Measurements from ENCODE around the gene VASN. TPM values are rescaled to one million over a fixed set of nuclear protein-coding genes. Genes with fewer than 3 reads are reported as not detected.
"Not testable (repeated sequence)": the region's sequence is repeated elsewhere in the genome, so short reads cannot be mapped to it uniquely, and the experiment has no call there.

Gene VASN
- polyA plus RNA-seq, 1 donor, result 5.7 TPM

DNA sequence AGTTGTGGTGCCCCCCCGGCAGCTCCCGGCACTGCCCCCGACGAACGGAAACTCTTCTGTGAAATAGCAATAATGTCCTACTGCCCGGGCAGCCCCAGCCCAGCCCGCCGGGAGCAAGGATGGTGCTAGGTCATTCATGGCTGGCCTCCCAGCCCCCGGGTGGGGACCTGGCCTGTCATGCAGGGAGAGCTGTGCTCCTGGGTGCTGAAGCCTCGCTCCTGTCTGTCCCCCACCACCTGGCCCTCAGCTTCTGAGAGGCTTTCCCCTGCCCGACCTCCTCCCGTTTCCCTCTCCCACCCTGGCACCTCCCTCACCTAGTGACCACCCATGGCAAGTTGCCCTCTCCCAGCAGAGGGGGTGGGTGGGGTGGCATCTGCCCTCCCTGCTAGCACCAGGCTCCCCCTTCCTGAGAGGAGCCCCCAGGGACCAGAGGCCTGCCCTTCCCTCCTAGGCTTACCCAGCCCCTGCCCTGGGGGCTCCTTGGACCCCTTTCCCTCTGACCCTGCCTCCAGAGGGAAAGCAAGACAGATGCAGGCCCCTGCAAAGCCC lies 34.0 kb upstream of the VASN start:
- H3K4me3 ChIP-seq (ENCODE audit: low read length), result no peak overlapping the region
- no CpG with 5 or more reads among the region's 12 CpGs for WGBS (ENCODE audit: insufficient coverage, low lambda C conversion rate)
- no peaks in the 10 kb centered on the region for H3K27me3 ChIP-seq (ENCODE audit: control insufficient read depth, insufficient read depth, low read length)
- H3K27ac ChIP-seq (ENCODE audit: low read length), result no peak overlapping the region
- no peaks in the 10 kb centered on the region for H3K4me1 ChIP-seq (ENCODE audit: control insufficient read depth, insufficient read depth, low read length)
- DNase-seq, result no peak
- H3K9me3 ChIP-seq (ENCODE audit: control insufficient read depth, low read depth, low read length), result no peaks in the 10 kb centered on the region
- H3K36me3 ChIP-seq (ENCODE audit: control insufficient read depth, insufficient read depth, low read length), result peaks cover 63% of the 10 kb centered on the region

- H3K4me3 ChIP-seq (ENCODE audit: low read length), result no peak overlapping the region
These were observed 33.5 kb upstream of the VASN start for GRCh38 chr16:4338125-4338582.

DNA sequence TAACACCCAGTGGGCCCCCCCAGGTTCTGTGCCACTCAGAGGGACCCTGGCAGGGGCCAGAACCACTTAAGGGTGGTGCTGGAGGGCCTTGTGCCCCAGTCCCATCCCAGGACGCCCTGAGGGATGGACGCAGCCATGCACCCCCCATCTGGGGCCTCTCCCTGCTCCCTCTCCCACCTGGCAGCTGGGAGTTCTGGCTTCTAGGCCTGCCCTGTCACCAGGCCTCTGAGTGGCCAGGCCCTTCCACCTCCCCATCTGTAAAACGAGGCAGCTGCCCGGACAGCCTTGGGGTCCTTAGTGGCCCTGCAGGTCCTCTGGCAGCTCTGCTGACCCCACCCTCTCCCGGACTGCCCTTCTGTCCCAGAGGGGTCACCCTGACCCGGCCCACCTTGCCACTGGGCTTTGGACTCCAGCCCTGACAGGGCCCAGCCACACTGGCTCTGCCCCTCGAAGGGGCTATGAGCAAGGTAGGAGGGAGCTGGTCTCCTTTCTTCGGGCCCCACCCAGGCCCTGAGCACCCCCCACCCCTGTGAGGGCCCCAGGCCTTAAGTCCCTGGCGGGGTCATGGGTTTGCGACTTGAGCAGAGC lies 32.8 kb upstream of the VASN start:
- H3K27ac ChIP-seq (ENCODE audit: low read length), result no peak overlapping the region
- no peaks in the 10 kb centered on the region for H3K27me3 ChIP-seq (ENCODE audit: control insufficient read depth, insufficient read depth, low read length)
- no peak overlapping the region for H3K4me3 ChIP-seq (ENCODE audit: low read length)
- H3K4me1 ChIP-seq (ENCODE audit: control insufficient read depth, insufficient read depth, low read length), result no peaks in the 10 kb centered on the region
- WGBS (ENCODE audit: insufficient coverage, low lambda C conversion rate), result no CpG with 5 or more reads among the region's 10 CpGs
- no peak for DNase-seq
- no peaks in the 10 kb centered on the region for H3K9me3 ChIP-seq (ENCODE audit: control insufficient read depth, low read depth, low read length)
- peaks cover 62% of the 10 kb centered on the region for H3K36me3 ChIP-seq (ENCODE audit: control insufficient read depth, insufficient read depth, low read length)

More at GRCh38 chr16:4338125-4338582, 33.5 kb upstream of the VASN start:
- DNase-seq, result no peak
- no peaks in the 10 kb centered on the region for H3K9me3 ChIP-seq (ENCODE audit: control insufficient read depth, low read depth, low read length)
- H3K4me1 ChIP-seq (ENCODE audit: control insufficient read depth, insufficient read depth, low read length), result no peaks in the 10 kb centered on the region
- peaks cover 62% of the 10 kb centered on the region for H3K36me3 ChIP-seq (ENCODE audit: control insufficient read depth, insufficient read depth, low read length)
- WGBS (ENCODE audit: insufficient coverage, low lambda C conversion rate), result no CpG with 5 or more reads among the region's 12 CpGs
- H3K27me3 ChIP-seq (ENCODE audit: control insufficient read depth, insufficient read depth, low read length), result no peaks in the 10 kb centered on the region
- H3K27ac ChIP-seq (ENCODE audit: low read length), result no peak overlapping the region

GRCh38 chr16:4339455-4339854 lies 32.2 kb upstream of the VASN start:
- Histone ChIP-seq H3K4me1 (ENCODE audit: control insufficient read depth, insufficient read depth, low read length) (no peaks in the 10 kb centered on the region), H3K36me3 (ENCODE audit: control insufficient read depth, insufficient read depth, low read length) (peaks cover 62% of the 10 kb centered on the region), H3K27ac (ENCODE audit: low read length) (no peak overlapping the region), H3K4me3 (ENCODE audit: low read length) (no peak overlapping the region), H3K9me3 (ENCODE audit: control insufficient read depth, low read depth, low read length) (peaks cover 2% of the 10 kb centered on the region), H3K27me3 (ENCODE audit: control insufficient read depth, insufficient read depth, low read length) (no peaks in the 10 kb centered on the region)
- WGBS (ENCODE audit: insufficient coverage, low lambda C conversion rate), result no CpG with 5 or more reads among the region's 10 CpGs
- no peak for DNase-seq

DNA sequence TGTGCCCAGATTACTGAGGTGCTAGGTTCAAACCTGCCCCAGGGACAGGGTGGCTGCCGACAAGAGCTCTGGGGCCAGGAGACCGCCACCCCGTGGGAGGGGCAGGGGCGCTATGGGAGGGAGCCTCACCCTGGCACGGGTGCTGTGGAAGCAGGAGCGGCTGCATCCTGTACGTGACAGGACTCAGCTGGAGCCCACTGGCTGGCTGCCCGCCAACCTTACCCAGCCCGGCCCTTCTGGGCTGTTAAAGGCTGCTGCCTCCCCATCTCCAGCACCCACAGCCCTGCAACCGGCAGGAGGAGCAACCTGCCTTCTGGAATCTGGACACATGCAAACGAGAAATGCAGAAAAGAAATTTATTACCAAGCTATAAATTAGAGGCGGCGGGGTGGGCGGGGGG lies 31.7 kb upstream of the VASN start:
- no peak overlapping the region for H3K27ac ChIP-seq (ENCODE audit: low read length)
- no peak overlapping the region for H3K4me3 ChIP-seq (ENCODE audit: low read length)
- peaks cover 3% of the 10 kb centered on the region for H3K9me3 ChIP-seq (ENCODE audit: control insufficient read depth, low read depth, low read length)
- H3K27me3 ChIP-seq (ENCODE audit: control insufficient read depth, insufficient read depth, low read length), result no peaks in the 10 kb centered on the region
- no CpG with 5 or more reads among the region's 14 CpGs for WGBS (ENCODE audit: insufficient coverage, low lambda C conversion rate)
- H3K4me1 ChIP-seq (ENCODE audit: control insufficient read depth, insufficient read depth, low read length), result no peaks in the 10 kb centered on the region
- DNase-seq, result no peak
- peaks cover 57% of the 10 kb centered on the region for H3K36me3 ChIP-seq (ENCODE audit: control insufficient read depth, insufficient read depth, low read length)

GRCh38 chr16:4340443-4340842 lies 31.2 kb upstream of the VASN start:
- Histone ChIP-seq H3K9me3 (ENCODE audit: control insufficient read depth, low read depth, low read length) (peaks cover 3% of the 10 kb centered on the region), H3K27ac (ENCODE audit: low read length) (no peak overlapping the region), H3K4me3 (ENCODE audit: low read length) (no peak overlapping the region), H3K4me1 (ENCODE audit: control insufficient read depth, insufficient read depth, low read length) (no peaks in the 10 kb centered on the region), H3K36me3 (ENCODE audit: control insufficient read depth, insufficient read depth, low read length) (peaks cover 52% of the 10 kb centered on the region), H3K27me3 (ENCODE audit: control insufficient read depth, insufficient read depth, low read length) (no peaks in the 10 kb centered on the region)
- no CpG with 5 or more reads among the region's 6 CpGs for WGBS (ENCODE audit: insufficient coverage, low lambda C conversion rate)
- DNase-seq, result no peak

DNA sequence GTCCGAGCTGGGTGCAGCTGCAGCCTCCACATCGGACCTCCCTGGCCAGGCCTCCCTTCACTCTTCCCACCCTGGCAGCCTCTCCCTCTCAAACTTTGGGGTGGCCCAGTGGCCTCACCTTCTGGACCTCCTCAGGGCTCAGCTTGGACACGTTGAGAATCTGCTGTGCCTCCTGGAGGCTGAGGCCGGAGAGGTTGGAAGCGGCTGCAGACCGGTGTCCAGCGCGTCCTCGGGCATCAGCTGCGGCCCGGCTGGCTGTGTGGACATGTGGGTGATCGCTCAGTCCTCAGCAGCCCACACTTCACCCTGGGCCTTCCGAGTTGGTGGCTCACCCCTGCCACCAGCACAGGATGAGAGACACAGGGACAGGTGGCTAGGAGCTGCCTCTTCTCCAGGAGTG lies 30.4 kb upstream of the VASN start:
- Histone ChIP-seq H3K36me3 (ENCODE audit: control insufficient read depth, insufficient read depth, low read length) (peaks cover 50% of the 10 kb centered on the region), H3K27me3 (ENCODE audit: control insufficient read depth, insufficient read depth, low read length) (no peaks in the 10 kb centered on the region), H3K4me3 (ENCODE audit: low read length) (no peak overlapping the region), H3K9me3 (ENCODE audit: control insufficient read depth, low read depth, low read length) (peaks cover 3% of the 10 kb centered on the region), H3K27ac (ENCODE audit: low read length) (no peak overlapping the region), H3K4me1 (ENCODE audit: control insufficient read depth, insufficient read depth, low read length) (no peaks in the 10 kb centered on the region)
- no peak for DNase-seq
- WGBS (ENCODE audit: insufficient coverage, low lambda C conversion rate), result no CpG with 5 or more reads among the region's 13 CpGs

DNA sequence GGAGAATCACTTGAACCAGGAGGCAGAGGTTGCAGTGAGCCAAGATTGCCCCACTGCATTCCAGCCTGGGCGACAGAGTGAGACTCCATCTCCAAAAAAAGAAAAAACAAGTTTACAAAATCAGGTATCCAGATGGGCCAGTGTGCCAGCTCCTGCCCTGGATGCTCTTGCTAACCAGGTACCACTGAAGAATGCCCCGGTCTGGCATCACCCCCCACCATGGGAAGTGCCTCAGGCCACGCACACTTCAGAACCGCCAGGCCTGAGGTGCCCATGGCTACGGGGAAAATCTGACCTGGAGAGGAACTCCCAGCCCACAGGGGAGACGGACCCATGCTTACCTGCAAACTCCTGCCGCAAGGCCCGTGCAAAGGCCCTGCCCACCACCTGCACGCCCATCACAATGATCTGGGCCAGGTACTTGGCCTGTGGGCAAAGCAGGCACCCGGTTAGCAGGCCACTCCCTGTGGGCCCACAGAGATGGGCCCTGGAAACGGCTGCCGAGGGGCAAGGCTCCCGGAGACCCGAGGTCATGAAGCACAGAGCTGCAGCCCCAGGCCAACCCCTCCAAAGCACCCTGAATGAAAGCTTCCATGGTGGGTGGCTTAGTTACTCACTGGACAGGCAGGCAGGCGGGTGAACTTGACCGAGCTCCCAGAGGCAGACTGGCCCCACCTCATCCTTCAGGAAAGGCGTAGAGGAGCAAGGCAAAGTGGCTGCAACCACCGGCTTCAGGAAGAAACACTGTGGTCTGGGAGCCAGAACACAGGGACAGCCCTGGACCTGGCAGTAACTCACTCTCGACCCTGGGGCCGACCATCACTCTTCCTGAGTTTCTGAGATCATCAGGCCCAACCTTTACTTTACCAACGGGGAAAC lies 28.5 kb upstream of the VASN start:
- no peak overlapping the region for H3K27ac ChIP-seq (ENCODE audit: low read length)
- no CpG with 5 or more reads among the region's 21 CpGs for WGBS (ENCODE audit: insufficient coverage, low lambda C conversion rate)
- H3K36me3 ChIP-seq (ENCODE audit: control insufficient read depth, insufficient read depth, low read length), result peaks cover 35% of the 10 kb centered on the region
- H3K4me1 ChIP-seq (ENCODE audit: control insufficient read depth, insufficient read depth, low read length), result peaks cover 11% of the 10 kb centered on the region
- no peak overlapping the region for H3K4me3 ChIP-seq (ENCODE audit: low read length)
- no peaks in the 10 kb centered on the region for H3K27me3 ChIP-seq (ENCODE audit: control insufficient read depth, insufficient read depth, low read length)
- DNase-seq, result no peak
- peaks cover 3% of the 10 kb centered on the region for H3K9me3 ChIP-seq (ENCODE audit: control insufficient read depth, low read depth, low read length)

- H3K9me3 ChIP-seq (ENCODE audit: control insufficient read depth, low read depth, low read length); H3K27ac ChIP-seq (ENCODE audit: low read length); H3K4me3 ChIP-seq (ENCODE audit: low read length); DNase-seq; H3K27me3 ChIP-seq (ENCODE audit: control insufficient read depth, insufficient read depth, low read length): not testable (repeated sequence)
- Histone ChIP-seq H3K4me1 (ENCODE audit: control insufficient read depth, insufficient read depth, low read length) (peaks cover 14% of the 10 kb centered on the region), H3K36me3 (ENCODE audit: control insufficient read depth, insufficient read depth, low read length) (peaks cover 24% of the 10 kb centered on the region)
- WGBS (ENCODE audit: insufficient coverage, low lambda C conversion rate), result no CpG with 5 or more reads among the region's 10 CpGs
These were observed 27.2 kb upstream of the VASN start for GRCh38 chr16:4344300-4344982.
